Activated CD8-positive, alpha-beta memory T cell treated with anti-CD3 and anti-CD28 coated beads for 4 hours (primary cell): ENCODE results near the gene TKT.

ENCODE experiments used
- DNase-seq, 2 donors: peaks; one replicate each; pipeline ENCODE4 v3.0.0-alpha.2; 2020; ENCODE audit warnings: low read depth in 2 of 2

TKT gene

GRCh38 chr3:53240989-53241972, 14.5 kb downstream of the TKT start:
- DNase-seq, result no peak

GRCh38 chr3:53239800-53240199, 16.0 kb downstream of the TKT start:
- DNase-seq, result no peak

GRCh38 chr3:53238886-53239285, 16.9 kb downstream of the TKT start:
- no peak for DNase-seq

GRCh38 chr3:53238051-53238850, 17.6 kb downstream of the TKT start:
- no peak for DNase-seq

GRCh38 chr3:53236112-53236841, 19.5 kb downstream of the TKT start:
- no peak for DNase-seq

- DNase-seq, result no peak
Observed at GRCh38 chr3:53235545-53235944, 20.3 kb downstream of the TKT start.

GRCh38 chr3:53234841-53235232, 21.0 kb downstream of the TKT start:
- no peak for DNase-seq

GRCh38 chr3:53234130-53234840, 21.5 kb downstream of the TKT start:
- no peak for DNase-seq

GRCh38 chr3:53232641-53233377, 23.0 kb downstream of the TKT start:
- no peak for DNase-seq

- no peak for DNase-seq
Observed at GRCh38 chr3:53231532-53232511, 24.0 kb downstream of the TKT start.

GRCh38 chr3:53230789-53231188, 25.0 kb downstream of the TKT start:
- no peak for DNase-seq

GRCh38 chr3:53230041-53230621, 25.7 kb downstream of the TKT start:
- DNase-seq, result no peak

- no peak for DNase-seq
Observed at GRCh38 chr3:53229606-53230005, 26.2 kb downstream of the TKT start.

GRCh38 chr3:53229171-53229570, 26.7 kb downstream of the TKT start:
- DNase-seq, result no peak

GRCh38 chr3:53227993-53228885, 27.6 kb downstream of the TKT start:
- no peak for DNase-seq

GRCh38 chr3:53226841-53227407, 28.9 kb downstream of the TKT start:
- no peak for DNase-seq

- DNase-seq, result no peak
Observed at GRCh38 chr3:53226142-53226840, 29.5 kb downstream of the TKT start.
